GM18511 (cell line): Measurements from ENCODE around the gene ZSWIM5.
"Not testable (repeated sequence)": the region's sequence is repeated elsewhere in the genome, so short reads cannot be mapped to it uniquely, and the experiment has no call there.

ENCODE experiments used
- ATAC-seq: cut with Tn5 transposase; IDR thresholded peaks from one replicate; pipeline ENCODE4 v1.9.1; 2021; ENCODE audit warnings: mild to moderate bottlenecking, moderate library complexity; ENCODE audit not compliant: unreplicated experiment

ZSWIM5 gene

DNA sequence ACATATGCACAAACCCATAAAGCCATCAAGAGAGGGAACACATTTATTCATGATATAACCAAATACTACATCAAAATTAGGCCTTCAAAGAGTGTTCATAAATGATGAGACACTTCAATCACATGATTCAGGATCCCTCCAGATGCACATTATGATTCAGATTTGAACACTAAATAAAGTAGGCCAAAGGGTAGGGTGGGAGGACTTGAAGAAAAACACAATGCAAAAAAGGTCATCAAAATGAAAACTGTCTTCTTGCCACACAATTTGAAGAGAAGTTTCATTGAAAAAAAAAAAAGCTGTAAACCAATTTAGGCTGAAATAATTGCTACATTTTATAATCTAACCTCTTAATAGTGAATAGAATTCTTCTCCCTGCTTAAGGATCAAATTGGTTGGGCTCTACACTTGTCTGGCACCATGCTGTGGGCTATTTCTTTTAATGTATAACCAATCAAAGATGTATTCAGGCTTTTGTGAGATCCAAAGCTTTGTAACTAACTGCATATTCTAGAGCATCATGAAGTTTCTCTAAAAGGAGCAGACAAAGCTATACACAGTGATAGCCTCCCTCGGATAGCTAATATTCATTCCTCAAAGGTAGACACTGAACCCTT is 58.1 kb downstream of the ZSWIM5 start:
- no peak for ATAC-seq

DNA sequence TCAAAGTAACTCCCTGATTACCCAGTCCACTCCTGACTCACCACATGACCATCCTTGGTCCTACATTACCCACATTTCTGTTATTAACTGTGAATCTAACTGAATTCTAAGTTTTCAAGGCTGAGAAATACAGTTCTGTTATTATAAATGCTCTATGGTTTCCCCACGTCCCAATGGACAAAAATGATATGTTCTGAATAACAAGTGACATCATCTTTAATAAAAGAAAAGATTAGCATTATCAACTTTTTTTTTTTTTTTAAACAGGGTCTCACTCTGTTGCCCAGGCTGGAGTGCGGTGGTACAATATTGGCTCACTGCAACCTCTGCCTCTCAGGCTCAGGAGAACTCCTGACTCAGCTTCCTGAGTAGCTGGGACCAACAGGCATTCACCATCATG is 59.6 kb downstream of the ZSWIM5 start:
- ATAC-seq: no peak

DNA sequence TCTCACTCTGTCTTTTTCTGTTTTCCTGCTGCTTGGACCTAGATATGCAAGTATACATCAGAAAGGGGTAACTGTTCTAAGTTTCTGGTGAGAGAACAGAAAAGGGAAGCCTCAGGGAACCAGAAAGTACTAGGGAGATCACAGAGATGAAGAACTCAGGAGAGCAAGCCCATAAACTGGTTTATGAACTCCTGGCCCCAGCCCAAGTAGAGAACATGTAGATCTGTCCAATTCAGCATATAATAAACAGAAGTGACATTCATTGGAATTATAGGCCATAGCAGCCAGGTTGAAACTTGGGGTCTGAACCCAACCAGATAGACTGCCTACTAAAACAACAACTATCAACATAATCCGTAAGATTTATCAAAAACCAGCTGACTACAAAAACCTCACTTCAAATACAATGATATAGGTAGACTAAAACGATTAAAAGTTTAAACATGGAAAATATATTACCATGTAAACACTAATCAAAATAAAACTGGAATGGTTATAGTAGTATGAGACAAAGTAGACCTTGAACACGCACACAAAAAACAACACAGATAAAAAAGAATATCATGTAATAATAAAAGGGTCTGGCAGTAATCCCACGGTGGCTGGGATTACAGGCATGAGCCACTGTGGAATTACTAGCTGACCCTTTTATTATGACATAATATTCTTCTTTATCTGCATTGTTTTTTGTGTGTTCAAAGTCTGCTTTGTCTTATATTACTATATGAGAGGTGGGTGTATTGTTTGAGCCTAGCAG is 65.0 kb downstream of the ZSWIM5 start:
- ATAC-seq: no peak

DNA sequence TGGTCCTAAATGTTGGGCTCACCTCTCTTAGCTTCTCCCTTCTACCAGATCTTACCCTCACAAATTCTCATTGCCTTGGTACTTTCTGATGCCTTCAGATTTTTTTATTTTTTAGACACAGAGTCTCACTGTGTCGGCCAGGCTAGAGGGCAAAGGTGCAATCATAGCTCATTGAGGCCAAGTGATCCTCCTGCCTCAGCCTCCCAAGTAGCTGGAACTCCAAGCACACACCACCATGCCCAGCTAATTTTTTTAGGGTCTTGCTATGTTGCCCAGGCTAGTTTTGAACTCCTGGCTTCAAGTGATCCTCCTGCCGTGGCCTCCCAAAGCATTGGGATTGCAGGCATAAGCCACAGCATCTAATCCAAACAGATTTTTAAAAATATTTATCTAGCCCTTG is 69.4 kb downstream of the ZSWIM5 start:
- no peak for ATAC-seq

DNA sequence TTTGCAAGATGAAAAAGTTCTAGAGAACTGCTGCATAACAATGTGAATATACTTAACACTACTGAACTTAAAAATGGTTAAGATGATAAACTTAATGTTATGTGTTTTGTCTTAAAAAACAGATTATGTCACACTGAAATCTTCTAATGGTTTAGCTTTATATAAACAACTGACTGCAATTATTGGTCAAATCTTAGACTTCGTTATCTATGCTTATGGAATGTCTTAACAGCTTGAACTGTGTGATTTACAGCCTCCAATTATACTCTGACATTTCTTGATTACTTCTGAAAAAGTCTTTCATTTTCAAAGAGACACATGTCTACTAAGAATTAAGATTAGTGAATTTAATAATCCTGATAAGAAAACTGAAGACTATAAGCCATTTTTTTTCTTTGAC is 71.1 kb downstream of the ZSWIM5 start:
- no peak for ATAC-seq

DNA sequence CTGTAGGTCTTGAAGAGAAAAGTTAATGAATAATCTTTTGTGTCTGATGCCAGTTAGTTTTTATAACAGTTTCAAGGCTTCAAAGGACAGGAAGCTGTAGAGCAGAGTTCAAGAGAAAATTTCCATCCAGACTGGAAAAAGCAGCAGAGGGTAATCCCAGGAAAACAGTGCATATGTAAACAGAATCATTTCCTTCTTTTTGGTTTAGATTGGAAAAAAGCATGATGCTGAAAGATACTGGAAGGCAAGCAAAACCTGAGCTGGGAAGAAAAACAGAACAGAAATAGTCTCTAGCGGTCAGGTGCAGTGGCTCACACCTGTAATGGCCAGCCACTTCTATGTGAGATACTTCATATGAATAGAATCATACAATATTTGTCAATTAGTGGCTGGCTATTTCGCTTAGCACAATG is 71.9 kb downstream of the ZSWIM5 start:
- ATAC-seq: no peak

DNA sequence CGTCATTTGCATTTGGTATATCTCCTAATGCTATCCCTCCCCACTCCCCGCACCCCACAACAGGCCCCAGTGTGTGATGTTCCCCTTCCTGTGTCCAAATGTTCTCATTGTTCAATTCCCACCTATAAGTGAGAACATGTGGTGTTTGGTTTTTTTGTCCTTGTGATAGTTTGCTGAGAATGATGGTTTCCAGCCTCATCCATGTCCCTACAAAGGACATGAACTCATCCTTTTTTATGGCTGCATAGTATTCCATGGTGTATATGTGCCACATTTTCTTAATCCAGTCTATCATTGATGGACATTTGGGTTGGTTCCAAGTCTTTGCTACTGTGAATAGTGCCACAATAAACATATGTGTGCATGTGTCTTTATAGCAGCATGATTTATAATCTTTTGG is 73.7 kb downstream of the ZSWIM5 start:
- ATAC-seq: not testable (repeated sequence)

DNA sequence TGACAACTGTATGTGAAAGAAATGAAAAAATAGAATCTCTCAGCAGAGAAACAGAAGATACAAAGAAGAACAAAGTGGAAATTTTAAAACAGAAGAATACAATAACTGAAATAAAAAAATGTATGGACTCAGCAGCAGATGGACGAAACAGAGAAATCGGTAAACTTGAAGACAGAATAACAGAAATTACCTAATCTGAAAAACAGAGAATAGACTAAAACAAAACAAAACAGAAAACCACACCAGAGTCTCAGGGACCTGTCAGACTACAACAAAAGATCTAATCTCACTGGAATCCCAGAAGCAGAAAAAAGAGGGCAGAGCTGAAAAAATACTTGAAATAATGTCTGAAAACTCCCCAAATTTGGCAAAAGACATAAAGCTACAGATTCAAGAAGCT is 83.0 kb downstream of the ZSWIM5 start:
- no peak for ATAC-seq

DNA sequence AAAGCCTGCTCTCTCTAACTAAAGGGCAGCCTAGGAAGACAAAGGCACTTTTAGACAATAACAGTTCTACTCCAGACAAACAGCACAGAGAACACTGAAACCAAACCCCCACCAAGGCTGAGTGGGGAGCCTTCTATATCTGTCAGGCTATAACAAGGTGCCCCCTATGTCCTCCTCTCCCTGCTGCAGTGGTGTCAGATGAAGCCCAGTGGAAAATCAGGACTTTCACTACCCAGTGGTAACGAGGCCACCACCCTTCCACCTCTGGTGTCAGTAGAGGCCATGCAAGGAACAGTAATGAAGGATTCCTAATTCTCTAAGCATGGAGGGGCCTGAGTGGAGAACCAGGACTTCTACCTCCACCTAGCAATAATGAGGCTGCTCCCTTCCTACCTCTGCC is 83.7 kb downstream of the ZSWIM5 start:
- ATAC-seq: no peak

DNA sequence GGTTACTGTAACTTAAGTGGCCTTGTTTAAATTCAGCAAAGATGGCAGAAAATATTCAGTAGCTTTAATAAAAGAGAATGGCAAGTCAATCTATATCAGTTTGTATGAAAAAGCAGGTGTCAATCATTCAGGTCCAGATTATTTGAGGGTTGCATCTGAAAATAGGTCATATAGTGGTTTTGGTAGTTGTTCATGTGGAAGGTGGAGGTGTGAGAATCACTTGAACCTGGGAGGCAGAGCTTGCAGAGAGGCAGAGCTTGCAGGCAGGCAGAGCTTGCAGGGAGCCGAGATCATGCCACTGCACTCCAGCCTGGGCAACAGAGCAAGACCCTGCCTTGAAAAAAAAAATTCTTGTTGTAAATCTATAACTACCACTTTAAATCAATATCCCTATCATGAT is 88.6 kb downstream of the ZSWIM5 start:
- ATAC-seq: no peak

DNA sequence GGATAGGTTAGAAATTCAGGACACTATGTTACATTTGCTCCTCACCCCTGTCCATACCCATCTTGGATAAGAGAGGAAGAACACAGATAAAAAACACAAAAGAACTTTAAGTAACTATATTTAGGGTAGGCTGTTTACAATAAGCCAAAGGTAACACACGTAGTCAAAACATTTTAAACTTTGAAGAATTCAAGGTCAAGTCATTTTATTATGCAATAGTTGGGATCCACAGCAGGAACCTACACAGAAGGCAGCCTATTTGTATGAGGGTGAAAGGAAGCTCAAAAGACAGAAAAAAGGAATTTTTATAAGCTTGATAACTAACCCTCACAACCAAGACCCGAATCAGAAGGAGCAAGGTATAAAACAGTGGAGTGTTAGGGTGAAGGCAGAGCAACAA is 89.6 kb downstream of the ZSWIM5 start:
- ATAC-seq: no peak

DNA sequence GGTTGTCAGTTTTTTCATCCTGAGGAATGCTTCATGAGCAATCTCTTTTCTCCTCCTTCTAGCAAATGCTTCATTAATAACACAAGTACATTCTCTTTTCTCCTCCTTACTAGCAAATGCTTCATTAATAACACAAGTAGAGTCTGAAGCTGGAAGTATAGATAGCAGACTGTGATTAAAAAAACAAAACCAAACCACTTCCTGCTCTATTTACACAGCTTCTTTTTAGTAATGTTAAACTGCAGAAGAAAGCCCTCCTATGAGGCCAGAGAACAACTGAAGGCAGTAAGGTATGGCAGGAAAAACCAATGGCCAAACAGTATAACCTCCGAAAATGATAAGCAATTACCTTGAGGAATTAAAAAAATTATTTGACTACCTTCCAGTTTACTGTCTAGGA is 90.1 kb downstream of the ZSWIM5 start:
- no peak for ATAC-seq

DNA sequence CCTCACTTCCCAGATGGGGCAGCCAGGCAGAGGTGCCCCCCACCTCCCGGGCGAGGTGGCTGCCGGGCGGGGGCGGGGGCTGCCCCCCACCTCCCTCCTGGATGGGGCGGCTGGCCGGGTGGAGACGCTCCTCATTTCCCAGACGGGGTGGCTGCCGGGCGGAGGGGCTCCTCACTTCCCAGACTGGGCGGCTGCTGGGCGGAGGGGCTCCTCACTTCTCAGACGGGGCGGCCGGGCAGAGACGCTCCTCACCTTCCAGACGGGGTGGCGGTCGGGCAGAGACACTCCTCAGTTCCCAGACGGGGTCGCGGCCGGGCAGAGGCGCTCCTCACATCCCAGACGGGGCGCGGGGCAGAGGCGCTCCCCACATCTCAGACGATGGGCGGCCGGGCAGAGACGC is 91.2 kb downstream of the ZSWIM5 start:
- ATAC-seq: not testable (repeated sequence)

DNA sequence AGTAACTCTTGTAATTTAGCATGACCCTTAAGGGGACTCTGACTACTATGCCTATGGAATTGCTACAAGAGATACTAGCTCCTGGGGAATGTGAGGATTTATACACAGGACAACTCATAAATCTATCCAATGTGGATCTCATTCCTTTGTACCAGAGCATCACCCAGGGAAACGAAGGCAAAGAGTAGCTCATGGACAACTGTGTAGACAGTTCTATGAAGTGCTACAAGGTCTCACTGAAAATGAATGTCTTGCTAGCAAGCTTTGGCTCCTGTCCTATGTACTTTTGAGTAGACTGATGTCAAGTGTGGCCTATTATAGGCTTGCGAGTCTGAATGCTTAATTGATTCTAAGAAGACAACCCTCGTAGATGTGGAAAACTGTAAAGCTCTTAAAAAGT is 93.7 kb downstream of the ZSWIM5 start:
- no peak for ATAC-seq

DNA sequence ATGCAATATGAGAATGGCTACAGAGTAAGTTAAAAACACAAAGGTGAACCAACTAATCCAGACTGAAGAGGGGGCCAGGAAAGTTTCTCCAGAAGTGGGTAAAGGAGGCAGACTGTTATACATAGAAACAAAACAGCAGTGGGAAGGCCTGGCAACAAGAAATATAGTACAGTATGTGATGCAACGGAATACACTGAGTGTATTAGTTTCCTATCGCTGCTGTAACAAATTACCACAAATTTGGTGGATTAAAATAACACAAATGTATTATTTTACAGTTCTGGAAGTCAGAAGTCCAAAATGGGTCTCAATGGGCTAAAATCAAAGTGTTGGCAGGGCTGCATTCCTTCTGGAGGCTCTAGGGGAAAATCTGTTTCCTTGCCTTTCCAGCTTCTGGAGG is 95.2 kb downstream of the ZSWIM5 start:
- ATAC-seq: no peak

DNA sequence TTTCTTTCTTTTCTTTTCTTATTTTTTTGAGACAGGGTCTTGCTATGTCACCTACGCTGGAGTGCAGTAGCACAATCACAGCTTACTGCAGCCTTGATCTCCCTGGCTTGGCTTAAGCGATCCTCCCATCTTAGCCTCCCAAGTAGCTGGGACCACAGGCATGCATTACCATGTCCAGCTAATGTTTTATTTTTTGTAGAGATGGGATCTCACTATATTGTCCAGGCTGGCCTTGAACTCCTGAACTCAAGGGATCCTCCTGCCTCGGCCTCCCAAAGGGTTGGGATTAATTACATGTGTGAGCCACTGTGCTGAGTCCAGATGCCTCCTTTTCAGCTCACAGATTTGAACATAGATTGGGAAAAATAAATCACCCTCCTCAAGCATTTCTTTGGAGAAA is 98.6 kb downstream of the ZSWIM5 start:
- ATAC-seq: no peak

DNA sequence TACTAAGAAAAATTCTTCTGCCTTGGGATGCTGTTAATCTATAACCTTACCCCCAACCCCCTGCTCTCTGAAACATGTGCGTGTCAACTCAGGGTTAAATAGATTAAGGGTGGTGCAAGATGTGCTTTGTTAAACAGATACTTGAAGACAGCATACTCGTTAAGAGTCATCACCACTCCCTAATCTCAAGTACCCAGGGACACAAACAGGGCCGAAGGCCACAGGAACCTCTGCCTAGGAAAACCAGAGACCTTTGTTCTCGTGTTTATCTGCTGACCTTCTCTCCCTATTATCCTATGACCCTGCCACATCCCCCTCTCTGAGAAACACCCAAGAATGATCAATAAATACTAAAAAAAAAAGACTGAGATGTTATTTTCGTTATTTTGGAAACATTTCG is 99.5 kb downstream of the ZSWIM5 start:
- ATAC-seq: not testable (repeated sequence)

DNA sequence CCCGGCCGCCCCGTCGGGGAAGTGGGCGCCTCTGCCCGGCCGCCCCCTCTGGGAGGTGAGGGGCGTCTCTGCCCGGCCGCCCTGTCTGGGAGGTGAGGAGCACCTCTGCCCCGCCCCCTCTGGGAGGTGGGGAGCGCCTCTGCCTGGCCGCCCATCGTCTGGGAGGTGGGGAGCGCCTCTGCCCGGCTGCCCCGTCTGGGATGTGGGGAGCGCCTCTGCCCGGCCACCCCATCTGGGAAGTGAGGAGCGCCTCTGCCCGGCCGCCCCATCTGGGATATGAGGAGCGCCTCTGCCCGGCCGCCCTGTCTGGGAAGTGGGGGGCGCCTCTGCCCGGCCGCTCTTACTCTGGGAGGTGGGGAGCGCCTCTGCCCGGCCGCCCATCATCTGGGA is 100.3 kb downstream of the ZSWIM5 start:
- ATAC-seq: not testable (repeated sequence)

DNA sequence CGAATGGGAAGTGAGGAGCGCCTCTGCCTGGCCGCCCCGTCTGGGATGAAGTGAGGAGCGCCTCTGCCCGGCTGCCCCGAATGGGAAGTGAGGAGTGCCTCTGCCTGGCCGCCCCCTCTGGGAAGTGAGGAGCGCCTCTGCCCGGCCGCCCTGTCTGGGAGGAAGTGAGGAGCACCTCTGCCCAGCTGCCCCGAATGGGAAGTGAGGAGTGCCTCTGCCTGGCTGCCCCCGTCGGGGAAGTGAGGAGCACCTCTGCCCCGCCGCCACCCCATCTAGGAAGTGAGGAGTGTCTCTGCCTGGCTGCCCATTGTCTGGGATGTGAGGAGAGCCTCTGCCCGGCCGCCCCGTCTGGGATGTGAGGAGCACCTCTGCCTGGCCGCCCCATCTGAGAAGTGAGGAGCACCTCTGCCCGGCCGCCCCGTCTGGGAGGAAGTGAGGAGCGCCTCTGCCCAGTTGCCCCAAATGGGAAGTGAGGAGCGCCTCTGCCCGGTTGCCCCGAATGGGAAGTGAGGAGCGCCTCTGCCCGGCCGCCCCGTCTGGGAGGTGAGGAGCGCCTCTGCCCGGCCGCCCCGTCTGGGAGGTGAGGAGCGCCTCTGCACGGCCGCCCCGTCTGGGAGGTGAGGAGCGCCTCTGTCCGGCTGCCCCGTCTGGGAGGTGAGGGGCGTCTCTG is 100.8 kb downstream of the ZSWIM5 start:
- ATAC-seq: not testable (repeated sequence)

DNA sequence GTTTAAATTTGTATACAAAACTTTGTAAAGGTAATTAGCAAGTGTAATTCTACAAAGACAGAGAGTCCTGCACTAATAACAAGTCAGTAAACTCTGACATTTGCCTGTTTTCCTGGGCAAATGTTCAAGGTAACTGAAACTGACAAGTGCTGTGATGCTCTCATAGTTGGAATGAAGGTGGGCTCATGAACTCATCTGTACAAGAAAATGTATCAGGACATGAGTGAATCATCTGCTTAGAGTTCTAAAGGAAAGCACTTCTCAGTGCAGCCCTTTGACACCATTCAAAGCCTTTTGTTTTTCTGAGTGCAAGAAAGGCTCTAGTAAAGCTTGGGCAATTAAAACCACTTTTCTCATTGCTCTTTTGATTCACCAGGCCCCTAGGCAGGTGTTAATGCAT is 102.9 kb downstream of the ZSWIM5 start:
- ATAC-seq: no peak

DNA sequence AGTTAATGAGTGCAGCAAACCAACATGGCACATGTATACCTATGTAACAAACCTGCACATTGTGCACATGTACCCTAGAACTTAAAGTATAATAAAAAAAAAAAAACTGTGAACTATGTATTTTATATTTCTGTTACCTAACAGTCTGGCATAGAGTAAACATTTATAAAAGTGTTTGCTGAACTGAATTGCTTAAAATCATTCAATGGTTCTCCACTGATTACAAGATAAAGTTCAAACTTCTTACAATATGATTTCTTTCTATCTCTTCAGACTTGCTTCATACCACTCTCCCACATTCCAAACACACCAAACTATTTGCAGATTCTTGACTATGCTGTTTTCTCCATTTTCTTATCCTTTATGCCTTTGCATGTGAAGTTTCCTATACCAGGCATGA is 104.5 kb downstream of the ZSWIM5 start:
- no peak for ATAC-seq

DNA sequence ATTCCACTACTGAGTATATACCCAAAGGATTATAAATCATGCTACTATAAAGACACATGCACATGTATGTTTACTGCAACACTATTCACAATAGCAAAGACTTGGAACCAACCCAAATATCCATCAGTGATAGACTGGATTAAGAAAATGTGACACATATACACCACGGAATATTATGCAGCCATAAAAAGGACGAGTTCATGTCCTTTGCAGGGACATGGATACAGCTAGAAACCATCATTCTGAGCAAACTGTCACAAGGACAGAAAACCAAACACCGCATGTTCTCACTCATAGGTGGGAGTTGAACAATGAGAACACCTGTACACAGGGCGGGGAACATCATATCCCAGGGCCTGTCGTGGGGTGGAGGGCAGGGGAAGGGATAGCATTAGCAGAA is 104.9 kb downstream of the ZSWIM5 start:
- ATAC-seq: not testable (repeated sequence)
